ENCODE data around the gene SIGLEC10.

Gene SIGLEC10

DNA sequence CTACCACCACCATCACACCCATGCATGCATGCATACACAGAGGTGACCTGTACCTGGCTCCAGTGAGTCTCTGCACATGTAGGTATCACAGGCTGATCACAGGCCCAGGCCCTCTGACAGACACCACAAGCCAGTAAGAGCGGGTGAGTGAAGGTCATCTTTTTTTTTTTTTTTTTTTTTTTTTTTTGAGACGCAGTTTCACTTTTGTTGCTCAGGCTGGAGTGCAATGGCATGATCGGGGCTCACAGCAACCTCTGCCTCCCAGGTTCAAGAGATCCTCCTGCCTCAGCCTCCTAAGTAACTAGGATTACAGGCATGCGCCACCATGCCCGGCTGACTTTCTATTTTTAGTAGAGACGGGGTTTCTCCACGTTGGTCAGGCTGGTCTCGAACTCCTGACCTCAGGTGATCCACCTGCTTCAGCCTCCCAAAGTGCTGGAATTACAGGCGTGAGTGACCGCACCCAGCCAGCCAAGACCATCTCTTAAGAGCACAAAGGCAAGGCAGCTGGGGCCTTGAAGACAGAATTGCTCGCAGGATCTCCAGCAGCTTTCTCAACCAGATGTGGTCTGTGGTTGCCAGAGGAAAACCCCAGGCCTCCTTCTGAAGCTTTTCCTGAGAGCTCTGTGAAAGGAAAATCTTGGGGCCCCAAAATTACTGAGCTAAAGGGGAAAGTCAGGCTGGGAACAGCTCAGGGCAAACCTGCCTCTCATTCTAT is 41.8 kb downstream of the SIGLEC10 start:
- Mint-ChIP-seq H3K4me1 (no peaks in the 10 kb centered on the region), H3K9me3 (no peaks in the 10 kb centered on the region), H3K27ac (no peak overlapping the region), H3K4me3 (no peak overlapping the region), H3K27me3 (ENCODE audit: low read depth) (peaks cover 12% of the 10 kb centered on the region), H3K36me3 (ENCODE audit: low read depth) (no peaks in the 10 kb centered on the region)
- TF ChIP-seq, protein P1, sequence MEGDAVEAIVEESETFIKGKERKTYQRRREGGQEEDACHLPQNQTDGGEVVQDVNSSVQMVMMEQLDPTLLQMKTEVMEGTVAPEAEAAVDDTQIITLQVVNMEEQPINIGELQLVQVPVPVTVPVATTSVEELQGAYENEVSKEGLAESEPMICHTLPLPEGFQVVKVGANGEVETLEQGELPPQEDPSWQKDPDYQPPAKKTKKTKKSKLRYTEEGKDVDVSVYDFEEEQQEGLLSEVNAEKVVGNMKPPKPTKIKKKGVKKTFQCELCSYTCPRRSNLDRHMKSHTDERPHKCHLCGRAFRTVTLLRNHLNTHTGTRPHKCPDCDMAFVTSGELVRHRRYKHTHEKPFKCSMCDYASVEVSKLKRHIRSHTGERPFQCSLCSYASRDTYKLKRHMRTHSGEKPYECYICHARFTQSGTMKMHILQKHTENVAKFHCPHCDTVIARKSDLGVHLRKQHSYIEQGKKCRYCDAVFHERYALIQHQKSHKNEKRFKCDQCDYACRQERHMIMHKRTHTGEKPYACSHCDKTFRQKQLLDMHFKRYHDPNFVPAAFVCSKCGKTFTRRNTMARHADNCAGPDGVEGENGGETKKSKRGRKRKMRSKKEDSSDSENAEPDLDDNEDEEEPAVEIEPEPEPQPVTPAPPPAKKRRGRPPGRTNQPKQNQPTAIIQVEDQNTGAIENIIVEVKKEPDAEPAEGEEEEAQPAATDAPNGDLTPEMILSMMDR (IDR thresholded peaks at IDR 0.05; ENCODE audit: unreplicated experiment in 3 of 3): no peak

DNA sequence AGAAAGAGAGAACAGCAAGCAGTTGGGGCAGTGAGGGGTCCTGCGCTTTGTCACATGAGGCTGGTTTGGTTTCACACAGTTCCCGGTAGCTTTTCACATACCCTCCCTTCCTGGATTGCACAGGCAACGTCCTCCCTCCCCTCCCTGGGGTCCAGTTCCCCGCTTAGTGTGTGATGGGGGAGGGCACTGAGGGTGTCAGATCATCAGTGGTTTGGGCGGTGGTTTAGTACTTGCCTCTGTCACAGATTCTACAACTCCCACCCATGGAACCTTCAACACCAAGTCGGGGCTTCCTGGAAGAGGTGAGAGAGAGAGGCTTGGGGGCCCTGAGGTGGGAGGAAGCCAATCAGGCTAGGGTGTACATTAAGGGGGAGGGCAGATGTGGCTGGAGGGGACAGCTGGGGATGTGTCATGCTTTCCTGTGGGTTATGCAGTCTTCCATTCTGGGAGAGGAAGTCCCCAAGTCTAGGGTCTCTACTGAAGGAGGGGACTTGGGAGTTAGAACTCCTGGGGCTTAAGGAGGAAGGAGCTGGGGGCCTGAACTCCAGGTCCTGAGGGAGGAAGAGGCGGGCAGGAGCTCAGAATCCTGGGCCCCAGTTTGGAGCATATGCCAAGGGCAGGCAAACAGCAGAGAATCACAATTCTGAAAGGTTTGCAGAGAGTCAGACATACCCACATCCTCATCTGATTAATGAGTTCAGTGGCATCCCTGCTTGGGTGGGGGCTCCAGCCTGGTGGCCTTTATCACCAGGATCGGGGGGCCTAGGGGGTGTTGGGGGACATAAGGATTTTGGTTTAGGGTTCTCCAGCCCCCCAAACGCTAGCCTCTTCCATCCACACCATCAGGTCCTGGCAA is 44.6 kb downstream of the SIGLEC10 start, which contains the start of gene NKG7:
Gene NKG7, minus strand, starts transcription at position 6 of the 856 bp plus-strand sequence. CDS start 119 bp downstream, outside the sequence.
- no peak within 1 kb of the TSS for H3K27ac Mint-ChIP-seq
- H3K36me3 Mint-ChIP-seq (ENCODE audit: low read depth): no peaks in the 10 kb centered on the region
- H3K27me3 Mint-ChIP-seq (ENCODE audit: low read depth): peaks cover 9% of the 10 kb centered on the region
- no peak within 1 kb of the TSS for H3K4me3 Mint-ChIP-seq
- H3K9me3 Mint-ChIP-seq: no peaks in the 10 kb centered on the region
- no peaks in the 10 kb centered on the region for H3K4me1 Mint-ChIP-seq
- TF ChIP-seq, protein P1 (IDR thresholded peaks at IDR 0.05; ENCODE audit: unreplicated experiment in 3 of 3): no peak

DNA sequence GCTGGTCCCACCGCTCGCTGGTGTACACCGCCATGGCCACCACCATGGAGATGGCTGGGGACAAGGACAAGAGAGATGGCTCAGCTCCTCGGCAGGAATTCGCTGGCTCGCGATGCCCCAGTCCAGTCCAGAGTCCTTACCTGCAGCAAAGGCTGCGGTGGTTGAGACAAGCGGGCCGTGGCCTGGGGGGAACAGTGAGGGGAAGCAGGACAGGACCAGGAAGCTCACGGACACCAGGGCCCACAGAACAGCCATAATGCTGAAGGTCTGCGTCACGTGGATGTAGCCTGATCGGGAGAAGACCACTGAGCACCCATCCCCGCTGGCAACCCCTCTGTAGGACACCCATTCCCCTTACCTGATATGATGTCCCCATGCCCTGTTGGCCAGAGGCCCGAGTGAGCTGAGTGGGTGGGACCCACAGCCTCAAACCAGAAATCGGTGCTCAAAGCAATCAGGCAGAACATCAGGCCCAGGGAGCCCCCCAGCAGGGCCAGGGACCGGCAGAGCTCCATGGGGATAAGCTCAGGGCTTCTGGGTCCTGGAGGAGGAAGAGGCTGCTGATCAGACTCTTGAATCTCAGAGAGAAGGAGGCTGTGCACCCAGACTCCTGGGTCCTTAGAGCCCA is 45.3 kb downstream of the SIGLEC10 start:
- Mint-ChIP-seq H3K27ac (no peak overlapping the region), H3K27me3 (ENCODE audit: low read depth) (peaks cover 9% of the 10 kb centered on the region), H3K4me3 (no peak overlapping the region), H3K9me3 (no peaks in the 10 kb centered on the region), H3K4me1 (no peaks in the 10 kb centered on the region), H3K36me3 (ENCODE audit: low read depth) (no peaks in the 10 kb centered on the region)
- TF ChIP-seq, protein P1 (IDR thresholded peaks at IDR 0.05; ENCODE audit: unreplicated experiment in 3 of 3): no peak

DNA sequence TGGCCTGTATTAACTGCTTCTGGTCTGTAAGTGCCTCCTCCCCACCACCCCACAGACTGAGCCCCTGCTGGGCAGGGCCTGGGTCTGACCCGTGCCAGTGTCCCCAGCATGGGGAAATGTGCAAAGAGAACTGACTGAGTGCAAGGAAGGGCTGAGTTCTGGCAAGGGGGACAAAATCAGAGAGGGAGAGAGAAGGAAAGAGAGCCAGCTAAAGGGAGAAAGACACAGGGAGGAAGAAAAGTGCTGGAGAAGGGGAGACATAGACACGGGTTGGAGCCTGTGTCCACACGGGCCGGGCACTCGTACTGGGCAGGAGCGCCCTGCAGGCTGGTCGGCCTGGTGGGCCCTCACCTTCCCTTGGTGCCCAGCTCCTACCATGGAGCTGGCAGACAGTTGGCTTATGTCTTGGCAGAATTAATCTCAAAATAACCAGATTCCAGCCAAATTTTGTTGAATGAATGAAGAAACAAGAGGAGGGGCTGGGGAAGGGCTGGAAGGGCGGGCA is 46.2 kb downstream of the SIGLEC10 start:
- H3K9me3 Mint-ChIP-seq: no peaks in the 10 kb centered on the region
- TF ChIP-seq, protein P1 (IDR thresholded peaks at IDR 0.05; ENCODE audit: unreplicated experiment in 3 of 3): no peak
- H3K4me3 Mint-ChIP-seq: peak overlapping the region in 2 of 3 experiments; percentile 28 to 81
- H3K27me3 Mint-ChIP-seq (ENCODE audit: low read depth): peaks cover 5% of the 10 kb centered on the region
- no peak overlapping the region for H3K27ac Mint-ChIP-seq
- no peaks in the 10 kb centered on the region for H3K36me3 Mint-ChIP-seq (ENCODE audit: low read depth)
- no peaks in the 10 kb centered on the region for H3K4me1 Mint-ChIP-seq

DNA sequence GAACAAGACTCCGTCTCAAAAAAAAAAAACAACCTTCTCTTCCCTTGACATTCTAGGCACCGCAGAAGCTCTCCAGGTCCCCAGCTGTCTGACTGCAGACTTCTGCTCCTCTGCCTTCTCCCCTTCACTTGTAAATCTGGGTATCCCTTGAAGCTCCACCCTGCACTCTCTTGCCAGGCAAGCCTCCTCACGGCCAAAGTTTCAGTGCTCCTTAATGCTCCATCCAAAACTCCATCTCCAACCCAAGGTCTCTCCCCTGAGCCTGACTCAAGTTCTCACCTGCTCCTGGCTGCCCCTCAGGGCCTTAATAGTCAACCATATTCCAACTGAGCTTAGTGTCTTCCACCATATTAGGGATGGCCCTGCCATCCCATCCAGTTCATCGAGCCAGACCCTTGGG is 47.2 kb downstream of the SIGLEC10 start:
- no peaks in the 10 kb centered on the region for H3K36me3 Mint-ChIP-seq (ENCODE audit: low read depth)
- H3K27ac Mint-ChIP-seq: peak overlapping the region; percentile 7 to 85 (median 50)
- no peaks in the 10 kb centered on the region for H3K9me3 Mint-ChIP-seq
- H3K4me1 Mint-ChIP-seq: peaks cover 7% of the 10 kb centered on the region
- peaks cover 5% of the 10 kb centered on the region for H3K27me3 Mint-ChIP-seq (ENCODE audit: low read depth)
- TF ChIP-seq, protein P1 (IDR thresholded peaks at IDR 0.05; ENCODE audit: unreplicated experiment in 3 of 3): no peak
- peak overlapping the region; percentile 67 to 81 (median 73) for H3K4me3 Mint-ChIP-seq

Data from nephron (organoid).